ENCODE results near the gene ELAVL3.
A peak's percentile ranks its signal among the peaks of the same experiment; 100 is the strongest.

The ELAVL3 gene

DNA sequence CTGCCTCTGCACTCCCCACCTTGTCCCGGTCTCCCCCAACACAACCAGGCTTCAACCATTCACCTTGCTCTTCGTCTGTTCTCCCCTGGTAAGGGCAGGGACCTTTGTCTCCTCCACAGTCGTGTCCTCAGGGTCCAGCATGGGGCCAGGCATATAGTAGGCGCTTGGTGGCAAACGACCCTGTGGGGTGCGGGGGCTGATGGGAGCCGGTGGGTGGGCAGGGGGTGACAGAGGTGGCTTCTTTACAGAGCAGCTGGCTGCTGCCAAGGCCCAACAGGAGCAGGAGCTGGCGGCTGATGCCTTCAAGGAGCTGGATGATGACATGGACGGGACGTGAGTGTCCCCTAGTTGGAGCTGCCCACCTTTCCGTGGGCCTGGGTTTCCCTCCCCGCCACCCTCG is 35.7 kb downstream of the ELAVL3 start:
- TF ChIP-seq, protein P1, sequence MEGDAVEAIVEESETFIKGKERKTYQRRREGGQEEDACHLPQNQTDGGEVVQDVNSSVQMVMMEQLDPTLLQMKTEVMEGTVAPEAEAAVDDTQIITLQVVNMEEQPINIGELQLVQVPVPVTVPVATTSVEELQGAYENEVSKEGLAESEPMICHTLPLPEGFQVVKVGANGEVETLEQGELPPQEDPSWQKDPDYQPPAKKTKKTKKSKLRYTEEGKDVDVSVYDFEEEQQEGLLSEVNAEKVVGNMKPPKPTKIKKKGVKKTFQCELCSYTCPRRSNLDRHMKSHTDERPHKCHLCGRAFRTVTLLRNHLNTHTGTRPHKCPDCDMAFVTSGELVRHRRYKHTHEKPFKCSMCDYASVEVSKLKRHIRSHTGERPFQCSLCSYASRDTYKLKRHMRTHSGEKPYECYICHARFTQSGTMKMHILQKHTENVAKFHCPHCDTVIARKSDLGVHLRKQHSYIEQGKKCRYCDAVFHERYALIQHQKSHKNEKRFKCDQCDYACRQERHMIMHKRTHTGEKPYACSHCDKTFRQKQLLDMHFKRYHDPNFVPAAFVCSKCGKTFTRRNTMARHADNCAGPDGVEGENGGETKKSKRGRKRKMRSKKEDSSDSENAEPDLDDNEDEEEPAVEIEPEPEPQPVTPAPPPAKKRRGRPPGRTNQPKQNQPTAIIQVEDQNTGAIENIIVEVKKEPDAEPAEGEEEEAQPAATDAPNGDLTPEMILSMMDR (IDR thresholded peaks at IDR 0.05) = no peak

DNA sequence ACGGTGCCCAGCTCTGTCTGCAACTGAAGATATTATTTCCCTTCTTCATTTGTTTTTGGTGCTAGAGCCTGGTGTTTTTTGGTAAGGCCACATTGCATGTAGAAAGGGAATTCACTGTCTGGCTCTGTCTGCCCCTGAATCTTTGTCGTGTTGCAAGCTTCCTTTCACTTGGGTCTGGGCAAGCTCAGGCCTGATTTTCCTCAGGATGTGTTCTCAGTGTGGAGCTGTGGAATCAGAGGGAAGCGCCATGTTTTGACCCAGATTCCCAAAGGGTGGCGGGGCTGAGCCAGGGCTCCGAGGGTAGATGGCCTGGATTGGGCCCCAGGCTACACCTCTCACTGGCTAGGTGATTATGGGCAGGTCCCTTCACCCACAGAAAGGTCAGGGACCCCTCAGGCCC is 36.8 kb downstream of the ELAVL3 start:
- TF ChIP-seq, protein P1 (IDR thresholded peaks at IDR 0.05) = no peak

DNA sequence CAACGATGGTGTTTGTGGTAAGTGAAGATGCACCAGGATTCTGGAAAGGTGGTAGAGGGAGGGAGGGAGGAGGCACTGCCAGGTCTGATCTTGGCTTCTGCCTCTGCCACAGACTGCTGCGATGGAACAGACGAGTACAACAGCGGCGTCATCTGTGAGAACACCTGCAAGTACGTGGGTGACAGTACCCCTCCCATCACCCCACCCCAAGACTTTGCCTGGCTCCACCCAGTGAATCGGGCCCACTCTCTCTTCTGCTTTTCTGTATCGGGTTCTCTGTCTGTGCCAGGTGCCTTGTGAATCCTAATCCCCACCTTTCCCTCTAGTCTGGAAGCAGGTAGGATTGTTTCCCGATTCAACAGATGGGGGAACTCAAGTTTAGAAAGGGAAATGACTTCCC is 42.9 kb downstream of the ELAVL3 start:
- TF ChIP-seq, protein P1 (IDR thresholded peaks at IDR 0.05) = no peak

DNA sequence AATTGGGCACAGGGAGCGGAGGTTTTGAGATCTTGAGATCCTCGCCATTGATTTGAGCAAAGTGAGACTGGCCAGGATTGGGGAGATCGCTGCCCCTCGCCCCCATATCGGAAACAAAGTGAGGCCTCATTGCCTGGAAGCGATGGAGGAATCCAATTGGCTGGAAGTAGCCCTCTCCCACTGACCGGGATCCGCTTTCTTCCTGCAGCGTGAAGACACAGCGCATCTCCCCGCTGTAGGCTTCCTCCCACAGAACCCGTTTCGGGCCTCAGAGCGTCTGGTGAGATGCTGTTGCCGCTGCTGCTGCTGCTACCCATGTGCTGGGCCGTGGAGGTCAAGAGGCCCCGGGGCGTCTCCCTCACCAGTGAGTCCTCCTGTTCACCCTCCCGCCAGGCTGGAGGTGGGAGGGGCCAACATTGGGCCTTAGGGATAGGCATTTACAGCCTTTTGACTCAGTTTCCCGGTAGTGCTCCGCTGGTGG is 45.0 kb downstream of the ELAVL3 start:
- TF ChIP-seq, protein P1 (IDR thresholded peaks at IDR 0.05) = no peak

DNA sequence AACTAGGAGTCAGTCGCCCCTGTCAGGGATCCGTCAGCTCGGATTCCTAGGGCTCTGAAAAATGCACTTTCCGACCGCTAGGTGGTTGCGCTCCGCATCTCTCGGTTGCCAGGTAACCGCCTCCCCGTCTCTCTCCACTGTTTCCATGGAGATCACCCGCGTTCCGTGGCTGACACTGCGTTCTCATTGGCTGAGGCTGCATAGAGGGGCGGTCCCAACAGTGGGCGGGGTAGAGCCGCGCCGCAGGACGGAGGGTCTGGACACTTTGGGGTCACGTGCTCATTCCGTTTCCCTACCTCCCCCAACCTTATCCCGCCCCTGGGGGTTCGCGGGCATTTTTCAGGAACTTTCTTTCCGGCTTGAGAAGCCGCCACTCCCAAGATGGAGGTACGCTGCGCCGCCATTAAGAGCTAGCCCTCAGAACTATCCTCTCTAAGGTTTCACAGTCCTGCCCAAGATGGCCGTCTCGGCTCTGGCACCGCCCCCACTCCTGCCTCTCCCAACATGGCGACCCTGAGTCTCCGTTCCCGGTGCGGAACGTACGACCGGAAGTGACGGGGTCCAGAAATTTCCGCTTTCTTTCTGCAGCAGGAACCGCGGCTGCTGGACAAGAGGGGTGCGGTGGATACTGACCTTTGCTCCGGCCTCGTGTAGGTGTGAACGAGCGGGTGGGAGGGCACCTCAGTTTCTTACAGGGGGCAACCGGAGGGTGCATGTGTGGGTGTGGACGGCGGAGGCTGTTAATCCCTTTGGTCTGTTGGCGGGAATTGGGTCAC is 45.6 kb downstream of the ELAVL3 start, which contains the start of the genes ODAD3 and PRKCSH:
Gene ODAD3 (minus strand): TSS at position 65 of the 776 bp plus-strand sequence. CDS start 105 bp downstream, outside the sequence.
Gene PRKCSH (plus strand): TSS at position 579 of the 776 bp plus-strand sequence. CDS start 483 bp downstream, outside the sequence.
- TF ChIP-seq, protein P1 (IDR thresholded peaks at IDR 0.05) = peak; percentile 84

DNA sequence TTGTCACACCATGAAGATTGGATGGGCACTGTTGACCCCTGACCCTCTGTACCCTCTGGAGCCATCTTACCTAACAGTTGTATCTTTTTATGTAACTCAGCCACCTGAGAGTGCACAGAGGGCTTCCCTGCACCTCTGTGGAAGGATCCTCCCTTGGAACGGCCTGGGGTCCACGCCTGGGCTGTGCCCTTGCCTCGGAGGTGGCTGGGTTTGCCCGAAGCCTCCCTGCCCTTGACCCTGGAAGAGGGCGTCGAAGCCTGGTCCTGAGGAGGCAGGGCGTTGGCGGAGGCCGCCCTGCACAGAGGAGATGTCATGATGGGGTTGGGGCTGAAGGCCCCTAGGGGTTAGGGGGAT is 46.2 kb downstream of the ELAVL3 start:
- TF ChIP-seq, protein P1 (IDR thresholded peaks at IDR 0.05) = no peak

DNA sequence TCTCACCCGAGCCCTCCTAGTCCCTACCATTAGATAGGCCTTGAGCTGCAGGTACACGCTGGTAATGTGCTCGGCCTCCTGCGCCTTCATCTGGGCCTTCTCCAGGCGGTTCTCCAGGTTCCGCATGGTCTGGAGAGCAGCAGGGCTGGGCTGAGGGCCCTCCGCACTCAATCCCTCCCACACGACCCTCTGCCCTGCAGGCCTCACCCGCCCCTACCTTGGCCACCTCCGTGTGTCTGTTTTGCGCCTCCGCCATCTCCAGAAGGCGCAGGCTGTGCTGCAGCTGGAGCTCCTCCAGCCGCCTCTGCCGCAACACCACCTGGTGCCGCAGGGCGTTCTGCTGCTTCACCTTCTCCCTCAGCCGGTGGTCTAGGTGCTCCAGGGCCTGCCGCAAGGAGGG is 54.2 kb downstream of the ELAVL3 start:
- TF ChIP-seq, protein P1 (IDR thresholded peaks at IDR 0.05) = no peak
